Caco-2 (cell line): ENCODE measurements around the gene CDKN2AIP. TPM values are rescaled to one million over a fixed set of nuclear protein-coding genes. Genes with fewer than 3 reads are reported as not detected.

Experiments used
- BruUV-seq: library from RNA; stranded (reverse); fragments of 400-500 nt; replicated peaks from 2 replicates; lab custom pipeline; 2021; lab: Mats Ljungman, UMichigan
- CTCF ChIA-PET: fragments of 300-600 bp; sonication (Branson Sonifier 250); formaldehyde crosslinking; loops from one replicate; lab custom pipeline; 2022; ENCODE audit warnings: antibody characterized with exemption; lab: Charles Lee
- POLR2A ChIA-PET: fragments of 300-600 bp; sonication (Branson Sonifier 250); formaldehyde crosslinking; loops from one replicate; lab custom pipeline; 2022; ENCODE audit warnings: antibody characterized with exemption; lab: Charles Lee
- DNase-seq, 2 experiments: peaks; one replicate each; pipeline versions ENCODE4 v3.0.0 to v3.0.0-alpha.2; 2020 to 2022
- H3K27me3 ChIP-seq: replicated peaks from 2 replicates; pipeline ENCODE4 v1.6.0; 2011; ENCODE audit warnings: low read length; ENCODE audit not compliant: control insufficient read depth, insufficient read depth
- H3K36me3 ChIP-seq: 2 replicates; pipeline ENCODE4 v1.5.1; 2011; ENCODE audit warnings: low read length; ENCODE audit not compliant: control insufficient read depth, insufficient read depth
- H3K4me1 ChIP-seq: fragments of 250-450 bp; sonication (Bioruptor Pico); 2 replicates; pipeline ENCODE4 v1.5.1; 2020; ENCODE audit warnings: mild to moderate bottlenecking
- H3K4me3 ChIP-seq: 2 replicates; pipeline ENCODE4 v1.5.1; 2011; ENCODE audit warnings: low read depth, mild to moderate bottlenecking, control low read depth, low read length
- H3K9me3 ChIP-seq: fragments of 250-450 bp; sonication (Bioruptor Pico); 2 replicates; pipeline ENCODE4 v1.5.1; 2020; ENCODE audit warnings: mild to moderate bottlenecking, moderate library complexity
- H3K27ac Mint-ChIP-seq: one replicate; pipeline ENCODE4 v1.8.0; 2022; ENCODE audit warnings: mixed read lengths; ENCODE audit not compliant: unreplicated experiment
- H3K27me3 Mint-ChIP-seq: one replicate; pipeline ENCODE4 v1.8.0; 2022; ENCODE audit warnings: mixed read lengths; ENCODE audit not compliant: insufficient read depth, unreplicated experiment
- H3K36me3 Mint-ChIP-seq: one replicate; pipeline ENCODE4 v1.8.0; 2022; ENCODE audit warnings: mild to moderate bottlenecking, mixed read lengths; ENCODE audit not compliant: insufficient read depth, unreplicated experiment
- H3K4me1 Mint-ChIP-seq: one replicate; pipeline ENCODE4 v1.8.0; 2022; ENCODE audit warnings: low read depth, mixed read lengths; ENCODE audit not compliant: unreplicated experiment
- H3K4me3 Mint-ChIP-seq: one replicate; pipeline ENCODE4 v1.8.0; 2022; ENCODE audit warnings: mild to moderate bottlenecking, moderate library complexity, mixed read lengths; ENCODE audit not compliant: unreplicated experiment
- H3K9me3 Mint-ChIP-seq: one replicate; pipeline ENCODE4 v1.8.0; 2022; ENCODE audit warnings: mixed read lengths; ENCODE audit not compliant: unreplicated experiment
- CTCF ChIP-seq, 2 experiments: fragments of 200-600 bp in 1 of 2; IDR thresholded peaks; 1 replicate in 1 of 2; 2 replicates in 1 of 2; pipeline versions ENCODE4 v1.5.1 to v1.8.0; 2011 to 2022; ENCODE audit warnings: antibody characterized with exemption in 1 of 2, control low read depth in 1 of 2, inconsistent platforms in 1 of 2, low read depth in 1 of 2, low read length in 1 of 2, mild to moderate bottlenecking in 1 of 2, moderate library complexity in 1 of 2; ENCODE audit not compliant: insufficient read depth in 1 of 2, severe bottlenecking in 1 of 2, unreplicated experiment in 1 of 2
- intact Hi-C: fragments of 100-400 bp; cut with micrococcal nuclease; formaldehyde crosslinking; loops from one replicate; pipeline ENCODE4 v1.10.0; 2022; ENCODE audit not compliant: unreplicated experiment
- total RNA-seq: library from RNA; stranded (reverse); gene quantifications from 2 replicates; pipeline ENCODE4 v1.2.3, GENCODE V29; 2022

CDKN2AIP gene
- total RNA-seq, 1 experiment from 2014 or later, result 17.5 TPM

- peak overlapping the region; percentile 93 for H3K4me3 Mint-ChIP-seq
- Histone ChIP-seq H3K36me3 (no peaks in the 10 kb centered on the region), H3K27me3 (no peaks in the 10 kb centered on the region), H3K4me1 (peaks cover 45% of the 10 kb centered on the region), H3K4me3 (peak overlapping the region; percentile 93), H3K9me3 (no peaks in the 10 kb centered on the region)
- peaks cover 56% of the 10 kb centered on the region for H3K36me3 Mint-ChIP-seq
- H3K9me3 Mint-ChIP-seq, result no peaks in the 10 kb centered on the region
- peak in 1 of 2 experiments; percentile 12 for TF ChIP-seq CTCF (IDR thresholded peaks at IDR 0.05; ENCODE audit: insufficient read depth in 1 of 2, low read depth in 1 of 2, low read length in 1 of 2, severe bottlenecking in 1 of 2, unreplicated experiment in 1 of 2)
- CTCF ChIA-PET, result interaction anchor here (0.7 kb wide), 1 partner anchor 37 kb away, joined by 4 read pairs; no protein-coding TSS in a partner anchor
- peak overlapping the region; percentile 94 for H3K27ac Mint-ChIP-seq
- BruUV-seq, result TSS peak; percentile 82
- DNase-seq, result no peak
- H3K4me1 Mint-ChIP-seq, result peaks cover 18% of the 10 kb centered on the region
- H3K27me3 Mint-ChIP-seq, result no peaks in the 10 kb centered on the region
- POLR2A ChIA-PET, result interaction anchor here (0.7 to 1.3 kb wide), 4 partner anchors 34 to 62 kb away, joined by 3 to 6 read pairs (median 4); no protein-coding TSS in a partner anchor
- intact Hi-C loops, result loop anchor here (1.0 to 10.0 kb wide), 3 partner anchors 29 to 349 kb away; partner anchors contain the start of gene WWC2
Observed at GRCh38 chr4:183443655-183444213, 702 bp upstream of the CDKN2AIP start.

GRCh38 chr4:183445097-183445428, 627 bp downstream of the CDKN2AIP start:
- H3K36me3 ChIP-seq, result no peaks in the 10 kb centered on the region
- H3K4me1 ChIP-seq, result peaks cover 33% of the 10 kb centered on the region
- no TSS peak for BruUV-seq
- Mint-ChIP-seq H3K9me3 (no peaks in the 10 kb centered on the region), H3K27me3 (no peaks in the 10 kb centered on the region), H3K36me3 (peaks cover 65% of the 10 kb centered on the region), H3K4me3 (peak overlapping the region; percentile 93), H3K27ac (peak overlapping the region; percentile 94), H3K4me1 (peaks cover 14% of the 10 kb centered on the region)
- intact Hi-C loops, result loop anchor here (10.0 kb wide), 1 partner anchor 350 kb away; the partner anchor contains the start of gene WWC2
- no peaks in the 10 kb centered on the region for H3K27me3 ChIP-seq
- POLR2A ChIA-PET, result no interaction called here
- CTCF ChIA-PET, result no interaction called here
- peak overlapping the region; percentile 93 for H3K4me3 ChIP-seq
- no peak for TF ChIP-seq CTCF (IDR thresholded peaks at IDR 0.05; ENCODE audit: insufficient read depth in 1 of 2, low read depth in 1 of 2, low read length in 1 of 2, severe bottlenecking in 1 of 2, unreplicated experiment in 1 of 2)
- H3K9me3 ChIP-seq, result no peaks in the 10 kb centered on the region
- peak in 1 of 2 experiments; percentile 48 for DNase-seq

GRCh38 chr4:183447646-183448045, 3.2 kb downstream of the CDKN2AIP start:
- TF ChIP-seq CTCF (IDR thresholded peaks at IDR 0.05; ENCODE audit: insufficient read depth in 1 of 2, low read depth in 1 of 2, low read length in 1 of 2, severe bottlenecking in 1 of 2, unreplicated experiment in 1 of 2), result no peak
- Mint-ChIP-seq H3K4me3 (no peak overlapping the region), H3K4me1 (no peaks in the 10 kb centered on the region), H3K9me3 (no peaks in the 10 kb centered on the region), H3K27ac (no peak overlapping the region), H3K27me3 (no peaks in the 10 kb centered on the region), H3K36me3 (peaks cover 61% of the 10 kb centered on the region)
- H3K27me3 ChIP-seq, result no peaks in the 10 kb centered on the region
- DNase-seq, result no peak
- BruUV-seq, result no TSS peak
- intact Hi-C loops, result loop anchor here (10.0 kb wide), 1 partner anchor 353 kb away; the partner anchor contains the start of gene WWC2
- H3K4me1 ChIP-seq, result peaks cover 11% of the 10 kb centered on the region; the same call in 1 of the 2 replicates
- POLR2A ChIA-PET, result no interaction called here
- CTCF ChIA-PET, result no interaction called here
- no peak overlapping the region for H3K4me3 ChIP-seq
- H3K9me3 ChIP-seq, result no peaks in the 10 kb centered on the region
- no peaks in the 10 kb centered on the region for H3K36me3 ChIP-seq
